Heart left ventricle (tissue), 13 donors: ENCODE results near the gene CBFA2T2.

Source experiments
- CTCF ChIP-seq, 12 donors: fragments of 200-600 bp; sonication (generic) in 4 of 12; IDR thresholded peaks; one replicate each; pipeline versions ENCODE4 v1.5.0 to v1.8.0; 2018 to 2022; ENCODE audit warnings: antibody characterized with exemption in 12 of 12, mild to moderate bottlenecking in 5 of 12
- POLR2A ChIP-seq, 2 donors: fragments of 450-650 bp; IDR thresholded peaks; one replicate each; pipeline ENCODE4 v1.6.1; 2017; ENCODE audit warnings: antibody characterized with exemption in 2 of 2, mild to moderate bottlenecking in 2 of 2, moderate library complexity in 2 of 2
- donor health status: ischemic (EF 13 %, LVEDD 7.1; RV severe dilation, severe dysfunction).
- donor health status: DM: no; HTN: yes; CAD: no.
- donor health status: DM: no; HTN: no; CAD: no.
- donor health status: ischemic (EF 25% LVEDD 6.9; RV normal size, moderate dysfunction).
- donor health status: ischemic (EF 25% LVEDD 5.7; RV mildly dilated, moderate dysfunction).
- donor health status: ischemic (EF 35%, LVEDD 5.7; RV mildly dilated, moderate dysfunction).
- donor health status: nonischemic (EF 11% LVEDD 7.7; RV severe dilation, severe dysfunction).
- donor health status: DM: yes; HTN: yes; CAD: no.
- donor health status: PGD.
- donor health status: ischemic (EF 29% LVEDD 5.4; RV normal size, mild dysfunction).
- donor health status: nonischemic (EF 23%, LVEDD 6.1; RV moderate dilation, normal function).

DNA sequence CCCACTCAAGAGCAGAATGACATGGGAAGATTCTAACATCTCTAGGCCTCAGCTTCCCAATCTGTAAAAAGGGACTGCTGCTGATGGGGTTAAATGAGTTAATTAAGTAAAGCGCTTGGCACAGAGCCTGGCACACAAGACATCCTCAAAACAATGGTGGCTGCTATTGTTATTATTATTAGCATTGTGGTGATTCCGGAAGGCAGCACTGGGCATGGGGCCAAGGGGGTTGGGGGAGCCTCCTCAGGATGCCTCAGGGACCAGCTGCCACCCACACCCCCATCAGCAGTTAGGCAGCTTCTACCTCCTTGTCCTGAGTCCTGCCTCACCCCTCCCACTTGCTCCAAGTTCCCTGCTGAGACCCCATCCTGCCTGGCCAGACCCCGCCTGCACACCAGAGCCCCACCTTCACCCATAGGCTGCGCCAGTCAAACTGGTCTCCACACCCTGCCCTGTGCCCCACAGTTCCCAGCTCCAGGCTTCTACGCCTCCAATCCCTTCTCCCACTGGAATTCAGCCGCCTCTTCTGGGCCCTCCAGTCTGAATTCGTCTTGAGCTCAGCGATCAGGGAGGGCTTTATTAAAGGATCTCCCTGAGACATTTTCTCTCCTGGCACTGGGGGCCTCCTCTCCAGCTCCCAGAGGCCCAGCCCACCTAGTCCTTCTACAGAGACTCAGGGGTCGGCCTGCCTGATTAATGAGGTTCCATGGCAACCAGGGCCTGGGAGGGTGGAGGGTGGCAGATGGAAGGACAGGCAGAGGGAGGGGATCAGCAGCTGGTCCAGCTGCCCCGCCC is 194.8 kb downstream of the CBFA2T2 start:
- TF ChIP-seq CTCF (IDR thresholded peaks at IDR 0.05) = no peak
- no peak for TF ChIP-seq POLR2A (IDR thresholded peaks at IDR 0.05)
